HCT116 (cell line): Measurements from ENCODE around the gene TMEM208. TPM values are rescaled to one million over a fixed set of nuclear protein-coding genes. Genes with fewer than 3 reads are reported as not detected.

ENCODE experiments used
- ATAC-seq: fragments of 200-7000 bp; cut with Tn5 transposase; 2 replicates; pipeline ENCODE4 v1.9.1; 2020; ENCODE audit warnings: mild to moderate bottlenecking, moderate library complexity
- BruUV-seq: library from RNA; stranded (reverse); fragments of 400-500 nt; replicated peaks from 2 replicates; lab custom pipeline; 2021; lab: Mats Ljungman, UMichigan
- CTCF ChIA-PET: fragments of 300-600 bp; sonication (Branson Sonifier 250); formaldehyde crosslinking; loops from one replicate; lab custom pipeline; 2021; ENCODE audit warnings: antibody characterized with exemption; lab: Charles Lee
- POLR2A ChIA-PET: fragments of 300-600, 350-600 bp; sonication (Branson Sonifier 250); formaldehyde crosslinking; loops from one replicate; lab custom pipeline; 2021; ENCODE audit warnings: antibody characterized with exemption; lab: Charles Lee
- RAD21 ChIA-PET, 2 experiments: fragments of 300-600 bp; sonication (Branson Sonifier 250); formaldehyde crosslinking; loops; one replicate each; lab custom pipeline; 2023; ENCODE audit warnings: low total read pairs in 2 of 2; ENCODE audit not compliant: uncharacterized antibody in 2 of 2, unreplicated experiment in 2 of 2, low non-redundant PET in 1 of 2; lab: Charles Lee
- DNase-seq: peaks from one replicate; pipeline ENCODE4 v3.0.0-alpha.2; 2010; ENCODE audit warnings: low read depth, low spot score
- H2AFZ ChIP-seq: fragments of 200-600 bp; shearing (Covaris generic), sonication (generic); 2 replicates; pipeline ENCODE4 v1.6.1; 2017; ENCODE audit warnings: low read depth, mixed run types, mixed read lengths, antibody characterized with exemption, low read length; ENCODE audit not compliant: poor library complexity, severe bottlenecking
- H3K27ac ChIP-seq: 2 replicates; pipeline ENCODE4 v1.5.1; 2012; ENCODE audit warnings: low read depth, low read length
- H3K27me3 ChIP-seq: fragments of 200-600 bp; sonication (generic); 2 replicates; pipeline ENCODE4 v1.6.1; 2016; ENCODE audit warnings: mixed run types, low read length, mixed read lengths; ENCODE audit not compliant: insufficient read depth
- H3K36me3 ChIP-seq, 2 experiments: fragments of 200-500 bp in 1 of 2; fragments of 200-600 bp in 1 of 2; sonication (Bioruptor generic) in 1 of 2; sonication (generic) in 1 of 2; 2 replicates each; pipeline versions ENCODE4 v1.5.1 to v1.6.1; 2014 to 2016; ENCODE audit warnings: low read length in 2 of 2, inconsistent platforms in 1 of 2, mixed read lengths in 1 of 2, mixed run types in 1 of 2; ENCODE audit not compliant: insufficient read depth in 2 of 2, control insufficient read depth in 1 of 2
- H3K4me1 ChIP-seq, 2 experiments: fragments of 200-600 bp in 1 of 2; sonication (generic) in 1 of 2; 2 replicates each; pipeline versions ENCODE4 v1.5.1 to v1.6.1; 2012 to 2017; ENCODE audit warnings: low read length in 2 of 2, inconsistent platforms in 1 of 2, mild to moderate bottlenecking in 1 of 2, mixed read lengths in 1 of 2, mixed run types in 1 of 2, moderate library complexity in 1 of 2; ENCODE audit not compliant: insufficient read depth in 2 of 2, control insufficient read depth in 1 of 2
- H3K4me2 ChIP-seq: fragments of 200-600 bp; sonication (generic); 2 replicates; pipeline ENCODE4 v1.6.1; 2017; ENCODE audit warnings: mixed run types, low read length, mixed read lengths
- H3K4me3 ChIP-seq, 2 experiments: fragments of 200-600 bp in 1 of 2; sonication (generic) in 1 of 2; replicated peaks in 1 of 2; 2 replicates each; pipeline ENCODE4 v1.5.1; 2011 to 2016; ENCODE audit warnings: low read length in 2 of 2, control low read depth in 1 of 2, low read depth in 1 of 2, mild to moderate bottlenecking in 1 of 2, mixed read lengths in 1 of 2, mixed run types in 1 of 2
- H3K79me2 ChIP-seq: fragments of 200-600 bp; sonication (generic); 2 replicates; pipeline ENCODE4 v1.6.1; 2017; ENCODE audit warnings: mild to moderate bottlenecking, mixed run types, low read length, moderate library complexity, mixed read lengths; ENCODE audit not compliant: insufficient read depth
- H3K9ac ChIP-seq: fragments of 200-600 bp; sonication (generic); 2 replicates; pipeline ENCODE4 v1.6.1; 2016; ENCODE audit warnings: low read length, mixed read lengths
- H3K9me2 ChIP-seq: fragments of 200-600 bp; sonication (generic), shearing (Covaris generic); 2 replicates; pipeline ENCODE4 v1.6.1; 2017; ENCODE audit warnings: mixed run types, mild to moderate bottlenecking, moderate library complexity; ENCODE audit not compliant: insufficient read depth
- H3K9me3 ChIP-seq, 2 experiments: fragments of 200-500 bp in 1 of 2; fragments of 200-600 bp in 1 of 2; sonication (Bioruptor generic) in 1 of 2; sonication (generic) in 1 of 2; 2 replicates each; pipeline ENCODE4 v1.6.1; 2014 to 2017; ENCODE audit warnings: low read length in 2 of 2, mixed read lengths in 2 of 2, inconsistent platforms in 1 of 2, low read depth in 1 of 2, mild to moderate bottlenecking in 1 of 2, mixed run types in 1 of 2, moderate library complexity in 1 of 2; ENCODE audit not compliant: control insufficient read depth in 1 of 2, insufficient read depth in 1 of 2
- H4K20me1 ChIP-seq: fragments of 200-600 bp; sonication (generic), shearing (Covaris generic); 2 replicates; pipeline ENCODE4 v1.6.1; 2017; ENCODE audit warnings: mixed run types, mild to moderate bottlenecking, moderate library complexity; ENCODE audit not compliant: insufficient read depth
- CBX3 ChIP-seq: IDR thresholded peaks from 2 replicates; pipeline ENCODE4 v1.6.1; 2012; ENCODE audit warnings: low read depth
- ELF1 ChIP-seq: IDR thresholded peaks from 2 replicates; pipeline ENCODE4 v1.6.1; 2012; ENCODE audit warnings: low read depth, borderline replicate concordance
- EZH2phosphoT487 ChIP-seq: fragments of 200-600 bp; IDR thresholded peaks from 2 replicates; pipeline ENCODE4 v1.6.1; 2018; ENCODE audit warnings: antibody characterized with exemption, borderline replicate concordance
- JUND ChIP-seq: IDR thresholded peaks from 2 replicates; pipeline ENCODE4 v1.6.1; 2012
- POLR2A ChIP-seq: IDR thresholded peaks from 2 replicates; pipeline ENCODE4 v1.7.0; 2011; ENCODE audit warnings: borderline replicate concordance; ENCODE audit not compliant: insufficient read depth, insufficient read length; ENCODE audit errors: extremely low read depth
- SIN3A ChIP-seq: IDR thresholded peaks from 2 replicates; pipeline ENCODE4 v1.6.1; 2012; ENCODE audit warnings: low read depth
- SRF ChIP-seq: IDR thresholded peaks from 2 replicates; pipeline ENCODE4 v1.6.1; 2012; ENCODE audit warnings: low read depth
- intact Hi-C: fragments of 100-400 bp; cut with micrococcal nuclease; formaldehyde crosslinking; loops from 2 replicates; pipeline ENCODE4 v1.10.0; 2022
- total RNA-seq: library from RNA; stranded (reverse); gene quantifications from one replicate; pipeline ENCODE4 v1.2.1, GENCODE V29; 2021; ENCODE audit not compliant: unreplicated experiment
- TF ChIP-seq, protein P1 (sequence below), 3 experiments: fragments of 200-600 bp in 1 of 3; sonication (generic) in 1 of 3; IDR thresholded peaks in 2 of 3; conservative IDR thresholded peaks in 1 of 3; 2 replicates each; pipeline ENCODE4 v1.5.1; 2012 to 2017; ENCODE audit warnings: low read depth in 2 of 3, low read length in 2 of 3, antibody characterized with exemption in 1 of 3, borderline replicate concordance in 1 of 3, control low read depth in 1 of 3, mild to moderate bottlenecking in 1 of 3, mixed read lengths in 1 of 3, mixed run types in 1 of 3, moderate library complexity in 1 of 3; ENCODE audit not compliant: insufficient read depth in 1 of 3
- TF ChIP-seq, protein P2 (sequence below): IDR thresholded peaks from 2 replicates; pipeline ENCODE4 v1.6.1; 2012
- TF ChIP-seq, protein P3 (sequence below): IDR thresholded peaks from 2 replicates; pipeline ENCODE4 v1.6.1; 2012

TMEM208 gene
- total RNA-seq, 1 experiment from 2014 or later = 36.1 TPM

- Histone ChIP-seq H3K9ac (no peak overlapping the region), H3K27ac (no peak overlapping the region), H3K4me3 (no peak overlapping the region), H2AFZ (no peak overlapping the region), H3K36me3 (no peaks in the 10 kb centered on the region), H3K4me2 (no peak overlapping the region), H4K20me1 (no peaks in the 10 kb centered on the region), H3K27me3 (no peaks in the 10 kb centered on the region), H3K4me1 (peaks cover 11 to 29% of the 10 kb centered on the region in 2 experiments), H3K79me2 (no peaks in the 10 kb centered on the region), H3K9me2 (no peaks in the 10 kb centered on the region), H3K9me3 (no peaks in the 10 kb centered on the region)
- no TSS peak for BruUV-seq
- intact Hi-C loops = no loop called here
- ChIA-PET CTCF (interaction anchor here (3.1 kb wide), 1 partner anchor 13 kb away, joined by 13 read pairs; the partner anchor contains the start of gene ELMO3), RAD21 (no interaction called here), POLR2A (no interaction called here)
- TF ChIP-seq POLR2A = no peak
- TF ChIP-seq, protein P1, sequence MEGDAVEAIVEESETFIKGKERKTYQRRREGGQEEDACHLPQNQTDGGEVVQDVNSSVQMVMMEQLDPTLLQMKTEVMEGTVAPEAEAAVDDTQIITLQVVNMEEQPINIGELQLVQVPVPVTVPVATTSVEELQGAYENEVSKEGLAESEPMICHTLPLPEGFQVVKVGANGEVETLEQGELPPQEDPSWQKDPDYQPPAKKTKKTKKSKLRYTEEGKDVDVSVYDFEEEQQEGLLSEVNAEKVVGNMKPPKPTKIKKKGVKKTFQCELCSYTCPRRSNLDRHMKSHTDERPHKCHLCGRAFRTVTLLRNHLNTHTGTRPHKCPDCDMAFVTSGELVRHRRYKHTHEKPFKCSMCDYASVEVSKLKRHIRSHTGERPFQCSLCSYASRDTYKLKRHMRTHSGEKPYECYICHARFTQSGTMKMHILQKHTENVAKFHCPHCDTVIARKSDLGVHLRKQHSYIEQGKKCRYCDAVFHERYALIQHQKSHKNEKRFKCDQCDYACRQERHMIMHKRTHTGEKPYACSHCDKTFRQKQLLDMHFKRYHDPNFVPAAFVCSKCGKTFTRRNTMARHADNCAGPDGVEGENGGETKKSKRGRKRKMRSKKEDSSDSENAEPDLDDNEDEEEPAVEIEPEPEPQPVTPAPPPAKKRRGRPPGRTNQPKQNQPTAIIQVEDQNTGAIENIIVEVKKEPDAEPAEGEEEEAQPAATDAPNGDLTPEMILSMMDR (IDR thresholded peaks at IDR 0.05 in 2 of 3, conservative IDR thresholded peaks at IDR 0.05 in 1 of 3; ENCODE audit: borderline replicate concordance in 1 of 3, insufficient read depth in 1 of 3, low read depth in 2 of 3, low read length in 2 of 3) = no peak
- TF ChIP-seq JUND = no peak
- TF ChIP-seq ELF1 = no peak
- no peak for TF ChIP-seq SIN3A
- no peak for TF ChIP-seq EZH2phosphoT487
- DNase-seq (no peak), ATAC-seq (no peak)
Measured at GRCh38 chr16:67211674-67212073, 15.3 kb upstream of the TMEM208 start.

DNA sequence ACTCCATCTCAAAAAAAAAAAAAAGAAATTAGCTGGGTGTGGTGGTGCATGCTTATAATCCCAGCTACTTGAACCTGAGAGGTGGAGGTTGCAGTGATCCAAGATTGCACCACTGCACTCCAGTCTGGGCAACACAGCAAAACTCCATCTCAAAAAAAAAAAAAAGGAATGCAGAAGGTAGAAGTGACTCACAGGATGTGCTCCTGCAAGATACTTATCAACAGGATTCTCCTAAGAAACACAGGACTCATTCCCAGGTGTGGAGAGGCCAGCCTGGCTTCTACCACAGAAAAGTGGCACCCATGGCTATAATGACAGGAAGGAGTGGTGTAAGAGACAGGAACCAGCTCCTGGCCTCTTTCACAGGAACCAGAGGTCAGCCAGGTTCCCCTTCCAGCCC, 14.2 kb upstream of the TMEM208 start:
- no peak overlapping the region for H3K9ac ChIP-seq
- H3K36me3 ChIP-seq = no peaks in the 10 kb centered on the region
- no peaks in the 10 kb centered on the region for H3K9me2 ChIP-seq
- no peak for DNase-seq
- no peak overlapping the region for H3K27ac ChIP-seq
- H3K4me1 ChIP-seq = peaks cover 5 to 18% of the 10 kb centered on the region in 2 experiments
- no TSS peak for BruUV-seq
- ATAC-seq = no peak
- no peak overlapping the region for H2AFZ ChIP-seq
- POLR2A ChIA-PET = no interaction called here
- TF ChIP-seq, protein P2, sequence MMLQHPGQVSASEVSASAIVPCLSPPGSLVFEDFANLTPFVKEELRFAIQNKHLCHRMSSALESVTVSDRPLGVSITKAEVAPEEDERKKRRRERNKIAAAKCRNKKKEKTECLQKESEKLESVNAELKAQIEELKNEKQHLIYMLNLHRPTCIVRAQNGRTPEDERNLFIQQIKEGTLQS = no peak
- TF ChIP-seq, protein P3, sequence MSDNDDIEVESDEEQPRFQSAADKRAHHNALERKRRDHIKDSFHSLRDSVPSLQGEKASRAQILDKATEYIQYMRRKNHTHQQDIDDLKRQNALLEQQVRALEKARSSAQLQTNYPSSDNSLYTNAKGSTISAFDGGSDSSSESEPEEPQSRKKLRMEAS = no peak
- TF ChIP-seq SRF (no peak), CBX3 (no peak)
- RAD21 ChIA-PET = no interaction called here
- no peaks in the 10 kb centered on the region for H3K79me2 ChIP-seq
- H3K27me3 ChIP-seq = no peaks in the 10 kb centered on the region
- H3K9me3 ChIP-seq = no peaks in the 10 kb centered on the region
- no peaks in the 10 kb centered on the region for H4K20me1 ChIP-seq
- CTCF ChIA-PET = interaction anchor here (3.1 kb wide), 1 partner anchor 14 kb away, joined by 13 read pairs; the partner anchor contains the start of gene ELMO3
- peak overlapping the region; percentile 30 for H3K4me2 ChIP-seq
- intact Hi-C loops = no loop called here
- H3K4me3 ChIP-seq = no peak overlapping the region
